ENCODE data around the gene TEF.

- TF ChIP-seq CTCF (optimal IDR thresholded peaks at IDR 0.05 in 1 of 3, IDR thresholded peaks at IDR 0.05 in 1 of 3, conservative IDR thresholded peaks at IDR 0.05 in 1 of 3; ENCODE audit: extremely low read depth in 1 of 3, insufficient read depth in 2 of 3, low read length in 3 of 3) (no peak), EZH2 (IDR thresholded peaks at IDR 0.05; ENCODE audit: low read length) (no peak)
Measured at GRCh38 chr22:41377846-41378245, 3.9 kb upstream of the TEF start.
